Activated T-cell treated with anti-CD3 and anti-CD28 coated beads, Interleukin-2, amount 50 U/mL, for 48 hours (primary cell): ENCODE data around the gene LRRC27.
A peak's percentile ranks its signal among the peaks of the same experiment; 100 is the strongest.

Experiments used
- DNase-seq, 2 experiments: peaks; one replicate each; pipeline ENCODE4 v3.0.0-alpha.2; 2020

Gene LRRC27

DNA sequence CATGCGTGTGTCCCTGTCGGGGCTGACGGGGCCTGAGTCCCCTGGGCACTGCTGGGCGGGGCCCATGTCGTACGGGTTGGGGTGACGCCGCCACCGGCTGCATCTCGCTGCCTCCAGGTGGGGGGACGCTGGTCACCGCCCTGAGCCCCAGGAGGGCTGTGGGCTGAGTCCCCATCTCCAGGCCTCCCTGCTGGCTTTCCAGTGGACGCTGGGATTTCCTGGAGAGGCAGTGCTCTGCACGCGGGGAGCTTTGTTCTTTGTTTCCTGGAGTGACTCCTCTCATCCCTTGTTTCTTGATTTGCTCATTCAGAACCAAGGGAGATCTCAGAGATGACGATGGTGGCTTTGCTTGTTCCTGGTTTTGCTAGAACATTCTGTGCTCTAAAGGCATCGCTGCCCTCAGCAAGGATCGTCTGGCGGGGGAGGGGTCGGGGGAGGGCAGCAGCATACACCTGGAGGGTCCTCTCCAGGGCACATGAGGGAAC is 86.0 kb downstream of the LRRC27 start:
- no peak for DNase-seq

DNA sequence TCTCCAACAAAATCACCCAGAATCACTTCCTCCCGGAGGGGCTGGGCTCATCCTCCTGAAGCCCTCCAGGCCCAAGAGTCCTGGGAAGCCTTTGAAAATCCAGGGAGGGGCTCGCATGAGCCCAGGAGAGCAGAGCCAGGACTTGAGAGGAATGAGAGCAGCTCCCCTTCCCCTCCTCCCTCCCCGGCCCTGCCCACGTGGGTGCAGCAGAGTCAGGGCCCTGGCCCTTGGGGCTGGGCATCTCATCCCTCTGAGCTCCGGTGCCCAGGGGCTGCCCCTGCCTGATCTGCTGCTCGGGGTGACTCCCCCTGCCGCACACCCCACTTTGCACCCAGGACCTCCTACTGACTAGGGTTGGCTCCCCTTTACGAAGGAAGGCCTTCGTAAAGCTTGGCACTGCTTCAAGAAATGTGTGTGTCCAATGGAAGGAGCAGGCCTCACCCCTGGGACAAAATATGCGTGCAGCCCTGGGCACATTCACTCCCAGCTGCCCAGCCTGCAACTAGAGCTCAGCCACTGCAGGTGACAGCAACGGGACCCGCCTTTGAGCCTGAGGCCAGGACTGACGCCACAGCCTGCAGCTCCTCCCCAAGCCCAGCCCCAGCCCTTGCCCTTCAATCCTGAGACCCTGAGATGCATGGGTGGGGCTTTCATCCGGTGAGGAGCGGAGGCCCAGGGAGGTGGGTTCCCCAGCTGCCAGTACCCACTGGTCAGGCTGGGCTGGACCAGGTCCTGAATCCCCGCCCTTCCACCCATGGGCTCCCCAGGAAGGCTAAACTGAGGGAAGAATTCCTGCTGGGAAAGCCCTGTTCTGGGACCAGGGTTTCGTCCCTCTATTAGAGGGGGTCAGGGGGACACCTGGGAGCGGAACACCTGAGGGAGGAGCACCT is 86.8 kb downstream of the LRRC27 start:
- no peak for DNase-seq

DNA sequence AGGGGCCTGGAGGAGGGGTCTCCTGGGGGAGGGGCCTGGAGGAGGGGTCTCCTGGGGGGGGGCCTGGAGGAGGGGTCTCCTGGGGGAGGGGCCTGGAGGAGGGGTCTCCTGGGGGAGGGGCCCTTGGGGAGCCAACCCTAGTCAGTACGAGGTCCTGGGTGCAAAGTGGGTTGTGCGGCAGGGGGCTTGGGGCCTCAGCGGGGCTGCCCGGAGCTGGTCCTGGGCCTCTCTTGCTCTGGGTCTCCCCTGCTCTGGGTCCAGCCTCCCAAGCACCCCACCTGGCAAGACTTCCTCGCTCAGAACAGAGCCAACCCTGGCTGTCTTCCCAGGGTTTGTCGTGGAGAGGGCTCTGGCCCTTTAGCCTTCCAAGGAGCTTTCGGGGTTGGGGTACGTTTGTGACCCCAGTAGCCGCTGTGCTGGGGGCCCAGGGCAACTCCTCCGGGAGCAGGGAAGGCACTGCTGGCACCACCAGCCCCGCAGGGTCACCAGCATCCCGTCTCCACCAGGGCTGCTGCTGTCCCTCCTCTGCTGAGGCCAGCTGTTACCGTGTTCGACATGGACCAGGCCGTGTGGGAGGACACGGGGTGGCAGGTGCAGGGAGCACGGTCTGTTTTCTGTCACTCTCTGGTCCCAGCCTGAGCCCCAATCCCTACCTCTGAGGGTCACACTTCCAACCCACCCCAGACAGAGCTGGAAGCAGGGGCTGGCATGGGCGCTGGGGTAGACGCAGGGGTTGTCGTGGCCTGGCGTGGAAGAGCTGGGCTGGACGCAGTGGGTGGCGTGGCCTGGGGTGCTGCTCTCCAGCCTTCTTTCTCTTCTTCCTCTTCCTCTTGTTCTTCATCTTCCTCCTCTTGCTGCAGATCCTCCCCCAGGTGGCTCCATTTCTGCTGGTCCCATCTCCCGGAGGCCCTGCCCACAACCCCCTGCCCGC is 87.8 kb downstream of the LRRC27 start:
- DNase-seq: no peak

GRCh38 chr10:132420469-132420980 is 88.5 kb downstream of the LRRC27 start:
- DNase-seq: peak in 1 of 2 experiments; percentile 31

DNA sequence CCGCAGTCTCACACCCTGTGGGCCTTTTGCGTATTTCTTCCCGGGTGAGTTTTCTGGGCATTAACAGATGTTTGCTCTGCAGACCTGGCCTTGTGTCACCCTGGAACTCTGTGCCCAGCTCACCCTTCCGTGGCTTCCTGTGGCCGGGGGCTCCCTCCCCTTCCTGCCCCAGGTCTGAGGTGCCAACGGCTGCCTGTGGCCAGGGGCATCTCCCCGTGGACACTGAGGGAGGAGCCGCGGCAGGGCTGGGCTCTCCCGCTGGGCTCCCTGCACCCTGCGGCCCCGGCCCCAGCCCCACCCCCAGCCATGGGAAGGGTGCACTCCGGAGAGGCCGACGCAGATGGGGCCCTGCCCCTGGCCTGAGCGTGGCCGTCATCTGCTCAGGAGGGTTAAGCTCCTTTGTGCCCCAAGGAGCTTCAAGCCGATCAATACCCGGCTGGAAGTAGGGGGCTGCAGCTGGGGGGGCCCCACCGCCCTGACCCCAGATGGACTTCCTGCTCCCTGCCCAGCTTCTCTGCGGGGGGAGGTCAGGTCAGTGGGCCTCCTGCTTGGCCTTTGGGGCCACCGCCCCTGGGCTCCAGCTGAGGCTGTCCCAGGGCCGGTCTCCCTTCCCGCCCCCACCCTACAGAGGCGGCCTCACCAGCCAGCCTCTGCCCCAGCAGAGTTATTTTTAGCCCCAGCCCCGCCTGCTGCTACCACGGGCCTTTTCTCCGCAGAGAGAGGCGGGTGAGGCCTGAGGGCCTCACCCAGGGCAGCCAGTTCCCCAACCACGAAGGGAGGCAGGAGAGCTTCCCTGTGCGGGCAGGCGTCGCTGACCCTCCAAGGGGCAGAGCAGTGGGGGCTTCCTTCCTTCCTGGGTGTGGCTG is 89.2 kb downstream of the LRRC27 start:
- peak; percentile 50 to 51 for DNase-seq

DNA sequence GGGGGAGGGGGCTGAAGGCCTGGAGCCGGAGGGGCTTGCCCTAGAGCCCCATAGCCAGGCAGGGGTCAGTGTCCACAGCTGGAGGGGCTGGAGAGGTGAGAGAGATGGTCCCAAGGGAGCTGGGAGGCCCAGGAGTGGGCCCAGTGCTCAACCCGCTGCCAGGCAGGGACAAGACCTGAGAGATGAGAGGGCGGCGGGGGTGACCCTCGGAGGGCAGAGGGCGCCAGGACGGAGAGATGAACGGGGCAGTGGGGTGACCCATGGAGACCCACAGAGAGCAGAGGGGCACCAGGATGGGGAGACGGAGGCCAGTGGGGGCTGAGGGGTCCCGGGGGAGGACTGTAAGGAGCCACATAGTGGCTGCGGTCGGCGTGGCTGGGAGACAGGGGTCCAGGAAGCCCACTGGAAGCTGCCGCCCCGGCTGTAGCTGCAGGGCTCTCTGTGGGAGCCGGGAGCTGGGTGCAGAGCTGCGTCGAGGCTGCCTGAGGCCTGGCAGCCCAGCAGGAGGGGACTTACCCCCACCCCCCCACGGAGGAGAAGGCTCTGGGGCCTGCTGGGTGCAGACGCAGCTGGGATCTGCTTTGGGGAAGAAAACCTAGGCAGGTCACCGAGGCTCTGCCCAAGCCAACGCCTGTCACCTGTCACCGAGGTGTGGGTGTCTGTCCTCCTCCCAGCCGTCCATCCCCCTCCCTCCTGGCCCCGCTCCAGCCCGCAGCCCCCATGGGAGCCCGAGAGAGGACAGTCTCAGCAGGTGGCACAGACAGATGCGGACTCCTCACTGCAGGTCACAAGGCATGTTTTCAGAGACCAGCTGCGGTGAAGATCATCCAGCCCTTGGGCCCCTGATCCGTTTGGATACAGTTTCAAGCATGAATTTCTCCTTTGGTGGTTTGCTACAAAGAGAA is 90.1 kb downstream of the LRRC27 start:
- DNase-seq: no peak

- no peak for DNase-seq
These were observed 91.2 kb downstream of the LRRC27 start for GRCh38 chr10:132422903-132423825.

- DNase-seq: no peak
These were observed 92.2 kb downstream of the LRRC27 start for GRCh38 chr10:132423966-132424861.

DNA sequence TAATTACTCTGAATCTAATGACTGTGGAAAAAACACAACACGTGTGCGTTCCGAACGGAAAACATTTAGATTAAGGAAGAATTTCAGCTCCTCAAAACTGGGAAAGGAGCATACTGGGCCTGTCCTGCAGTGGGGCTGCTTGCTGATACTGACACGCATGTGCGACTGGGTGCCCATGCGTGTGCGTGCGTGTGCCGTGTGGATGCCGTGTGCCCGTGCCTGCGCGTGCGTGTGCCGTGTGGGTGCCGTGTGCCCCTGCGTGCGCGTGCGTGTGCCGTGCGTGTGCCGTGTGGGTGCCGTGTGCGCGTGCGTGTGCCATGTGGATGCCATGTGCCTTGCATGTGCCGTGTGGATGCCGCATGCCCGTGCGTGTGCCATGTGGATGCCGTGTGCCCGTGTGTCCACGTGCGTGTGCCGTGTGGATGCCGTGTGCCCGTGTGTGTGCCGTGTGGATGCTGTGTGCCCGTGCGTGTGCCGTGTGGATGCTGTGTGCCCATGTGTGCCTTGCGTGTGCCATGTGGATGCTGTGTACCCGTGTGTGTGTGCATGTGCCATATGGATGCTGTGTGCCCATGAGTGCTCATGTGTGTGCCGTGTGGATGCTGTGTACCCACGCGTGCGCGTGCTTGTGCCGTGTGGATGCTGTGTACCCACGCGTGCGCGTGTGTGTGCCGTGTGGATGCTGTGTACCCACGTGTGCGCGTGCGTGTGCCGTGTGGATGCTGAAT is 93.2 kb downstream of the LRRC27 start:
- no peak for DNase-seq

GRCh38 chr10:132425757-132426155 is 93.8 kb downstream of the LRRC27 start:
- no peak for DNase-seq

DNA sequence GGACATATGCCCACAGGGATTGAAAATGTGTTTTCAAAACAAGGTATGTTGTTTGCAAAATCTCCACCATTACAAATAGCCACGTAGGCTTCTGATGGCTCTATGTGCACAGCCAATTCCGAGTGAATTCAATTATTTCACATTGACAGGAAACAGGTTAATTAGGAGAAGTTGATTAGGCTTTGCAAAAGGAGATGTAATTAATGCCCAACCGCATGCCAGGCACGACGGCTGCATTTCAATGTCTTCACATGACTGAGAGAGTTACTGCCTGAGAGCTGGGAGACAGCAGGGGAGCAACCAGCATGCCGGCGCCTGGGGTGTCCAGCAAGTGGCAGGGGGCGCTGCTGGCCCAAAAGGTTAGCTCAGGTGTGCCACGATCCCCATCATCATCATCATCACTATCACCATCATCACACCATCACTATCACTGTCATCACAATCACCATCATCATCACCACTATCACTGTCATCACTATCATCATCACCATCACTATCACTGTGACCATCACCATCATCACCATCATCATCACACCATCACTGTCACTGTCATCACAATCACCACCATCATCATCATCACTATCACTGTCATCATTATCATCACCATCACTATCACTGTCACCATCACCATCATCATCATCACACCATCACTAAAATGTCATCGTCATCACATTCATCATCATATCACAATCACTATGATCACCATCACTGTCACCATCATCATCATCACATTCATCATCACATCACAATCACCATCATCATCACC is 95.2 kb downstream of the LRRC27 start:
- no peak for DNase-seq

DNA sequence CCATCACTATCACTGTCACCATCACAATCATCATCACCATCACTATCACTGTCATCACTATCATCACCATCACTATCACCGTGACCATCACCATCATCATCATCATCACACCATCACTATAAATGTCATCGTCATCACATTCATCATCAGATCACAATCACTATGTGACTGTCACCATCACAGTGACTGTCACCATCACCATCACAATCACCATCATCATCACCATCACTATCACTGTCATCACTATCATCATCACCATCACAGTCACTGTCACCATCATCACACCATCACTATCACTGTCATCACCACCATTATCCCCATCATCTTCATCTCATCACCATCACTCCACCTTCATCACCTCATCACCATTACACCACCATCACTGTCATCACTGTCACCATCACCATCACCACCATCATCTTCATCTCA is 96.0 kb downstream of the LRRC27 start:
- no peak for DNase-seq

GRCh38 chr10:132428486-132428995 is 96.5 kb downstream of the LRRC27 start:
- no peak for DNase-seq
